Gastroesophageal sphincter (tissue), 4 donors: ENCODE data around the gene SDHC. TPM values are rescaled to one million over a fixed set of nuclear protein-coding genes. Genes with fewer than 3 reads are reported as not detected.

ENCODE experiments used
- ATAC-seq: fragments of 150-250 bp; one replicate; pipeline ENCODE4 v1.9.1; 2016; ENCODE audit warnings: mild to moderate bottlenecking, moderate library complexity
- H3K27ac ChIP-seq, 4 donors: fragments of 200-600 bp; sonication (generic) in 3 of 4; 1 replicate in 3 of 4; 2 replicates in 1 of 4; pipeline ENCODE4 v1.5.1; 2016 to 2019
- H3K27me3 ChIP-seq: fragments of 200-600 bp; sonication (generic); one replicate; pipeline ENCODE4 v1.5.1; 2019
- H3K36me3 ChIP-seq, 2 donors: fragments of 200-600 bp; sonication (generic); one replicate each; pipeline ENCODE4 v1.5.1; 2019; ENCODE audit warnings: control low read depth in 1 of 2
- H3K4me1 ChIP-seq, 3 donors: fragments of 200-600 bp; sonication (generic); 1 replicate in 2 of 3; 2 replicates in 1 of 3; pipeline ENCODE4 v1.5.1; 2016 to 2019; ENCODE audit warnings: control low read depth in 2 of 3
- H3K4me3 ChIP-seq, 2 donors: fragments of 200-600 bp; sonication (generic); one replicate each; pipeline ENCODE4 v1.5.1; 2019; ENCODE audit warnings: mild to moderate bottlenecking in 1 of 2, moderate library complexity in 1 of 2
- H3K9me3 ChIP-seq, 3 donors: fragments of 200-600 bp; sonication (generic); one replicate each; pipeline ENCODE4 v1.5.1; 2017 to 2019; ENCODE audit warnings: control low read depth in 2 of 3
- CTCF ChIP-seq, 4 experiments: fragments of 200-600 bp in 2 of 4; fragments of 450-650 bp in 2 of 4; sonication (generic) in 1 of 4; IDR thresholded peaks; one replicate each; pipeline ENCODE4 v1.5.1; 2017 to 2019; ENCODE audit warnings: antibody characterized with exemption in 4 of 4, mild to moderate bottlenecking in 2 of 4, moderate library complexity in 2 of 4
- EP300 ChIP-seq: sonication (generic); formaldehyde crosslinking; IDR thresholded peaks from one replicate; pipeline ENCODE4 v1.6.1; 2017; ENCODE audit warnings: antibody characterized with exemption, mild to moderate bottlenecking
- POLR2A ChIP-seq, 2 donors: fragments of 450-650 bp; IDR thresholded peaks; one replicate each; pipeline ENCODE4 v1.6.1; 2017; ENCODE audit warnings: antibody characterized with exemption in 2 of 2, mild to moderate bottlenecking in 2 of 2, moderate library complexity in 1 of 2
- POLR2AphosphoS5 ChIP-seq: sonication (generic); formaldehyde crosslinking; IDR thresholded peaks from one replicate; pipeline ENCODE4 v1.6.1; 2017; ENCODE audit warnings: antibody characterized with exemption
- WGBS, 2 donors: methylation state at CpG; one replicate each; pipeline ENCODE4 v1.1.5; 2018; ENCODE audit warnings: low coverage in 1 of 2; 5-methylcytosine and 5-hydroxymethylcytosine counted together
- total RNA-seq, 4 donors: library from RNA; depleted of rRNA; stranded (reverse); fragments of >200 nt; gene quantifications; one replicate each; pipeline ENCODE4 v1.1.0, GENCODE V29; 2016

The SDHC gene
- total RNA-seq, 4 donors from 2014 or later: 7.5 to 59.1 (median 37.2) TPM

GRCh38 chr1:161300478-161300877, 13.7 kb upstream of the SDHC start:
- 86 to 94% methylated on average over 3 to 4 of the region's 4 CpGs for WGBS, 2 donors
- no peak overlapping the region for H3K27ac ChIP-seq
- H3K4me3 ChIP-seq: no peak overlapping the region
- no peaks in the 10 kb centered on the region for H3K9me3 ChIP-seq
- TF ChIP-seq POLR2A (IDR thresholded peaks at IDR 0.05) (no peak), POLR2AphosphoS5 (no peak), EP300 (no peak), CTCF (IDR thresholded peaks at IDR 0.05) (no peak)
- H3K4me1 ChIP-seq: peaks cover 0 to 14% (median 9%) of the 10 kb centered on the region in 3 donors
- no peaks in the 10 kb centered on the region for H3K27me3 ChIP-seq
- H3K36me3 ChIP-seq: no peaks in the 10 kb centered on the region
- ATAC-seq: no peak

GRCh38 chr1:161304927-161305866, 9.0 kb upstream of the SDHC start:
- H3K9me3 ChIP-seq: no peaks in the 10 kb centered on the region
- peaks cover 0 to 25% (median 12%) of the 10 kb centered on the region in 3 donors for H3K4me1 ChIP-seq
- peak overlapping the region; percentile 42 to 67 for H3K4me3 ChIP-seq
- peaks cover 6% of the 10 kb centered on the region for H3K27me3 ChIP-seq
- WGBS, 2 donors: 9 to 12% methylated on average over 9 to 11 of the region's 17 CpGs
- H3K36me3 ChIP-seq: no peaks in the 10 kb centered on the region
- peak; percentile 4 for ATAC-seq
- peak overlapping the region in 3 of 4 donors; percentile 42 to 73 (median 61) for H3K27ac ChIP-seq
- TF ChIP-seq POLR2A (IDR thresholded peaks at IDR 0.05) (no peak), POLR2AphosphoS5 (no peak), EP300 (no peak), CTCF (IDR thresholded peaks at IDR 0.05) (no peak)

- ATAC-seq: peak; percentile 86
- peak overlapping the region; percentile 42 to 67 for H3K4me3 ChIP-seq
- H3K27me3 ChIP-seq: peaks cover 6% of the 10 kb centered on the region
- 0 to 2% methylated on average over 2 to 13 of the region's 31 CpGs for WGBS, 2 donors
- peak overlapping the region in 3 of 4 donors; percentile 42 to 73 (median 61) for H3K27ac ChIP-seq
- H3K9me3 ChIP-seq: no peaks in the 10 kb centered on the region
- H3K36me3 ChIP-seq: no peaks in the 10 kb centered on the region
- peak; percentile 45 for TF ChIP-seq POLR2AphosphoS5
- TF ChIP-seq POLR2A (IDR thresholded peaks at IDR 0.05): peak in 1 of 2 donors; percentile 27
- TF ChIP-seq EP300: no peak
- TF ChIP-seq CTCF (IDR thresholded peaks at IDR 0.05): peak in 1 of 4 experiments; percentile 44
- peaks cover 0 to 25% (median 12%) of the 10 kb centered on the region in 3 donors for H3K4me1 ChIP-seq
Observed at GRCh38 chr1:161305867-161306519, 8.2 kb upstream of the SDHC start.

- no peaks in the 10 kb centered on the region for H3K36me3 ChIP-seq
- no peak overlapping the region for H3K4me3 ChIP-seq
- no peaks in the 10 kb centered on the region for H3K9me3 ChIP-seq
- WGBS, 2 donors: no CpG with 5 or more reads among the region's 7 CpGs
- ATAC-seq: no peak
- peaks cover 6% of the 10 kb centered on the region for H3K27me3 ChIP-seq
- peak overlapping the region in 3 of 4 donors; percentile 39 to 73 (median 54) for H3K27ac ChIP-seq
- peaks cover 0 to 25% (median 12%) of the 10 kb centered on the region in 3 donors for H3K4me1 ChIP-seq
- TF ChIP-seq POLR2A (IDR thresholded peaks at IDR 0.05) (no peak), POLR2AphosphoS5 (no peak), EP300 (no peak), CTCF (IDR thresholded peaks at IDR 0.05) (no peak)
Observed at GRCh38 chr1:161307230-161307768, 6.9 kb upstream of the SDHC start.
